ENCODE results near the gene HGD.

GRCh38 chr3:120640231-120640630 lies 41.8 kb downstream of the HGD start:
- no peak for TF ChIP-seq CTCF (conservative IDR thresholded peaks at IDR 0.05; ENCODE audit: low read length)
- no peak for TF ChIP-seq EZH2phosphoT487 (IDR thresholded peaks at IDR 0.05; ENCODE audit: borderline replicate concordance, low read depth, low read length)
